GM23248 (cell line): ENCODE data around the gene ZNF677. TPM values are rescaled to one million over a fixed set of nuclear protein-coding genes. Genes with fewer than 3 reads are reported as not detected.
"Not testable (repeated sequence)": the region's sequence is repeated elsewhere in the genome, so short reads cannot be mapped to it uniquely, and the experiment has no call there.

ENCODE experiments used
- DNase-seq: peaks from one replicate; pipeline ENCODE4 v3.0.0-alpha.2; 2015
- H2AFZ ChIP-seq: fragments of 200-600 bp; sonication (generic); 2 replicates; pipeline ENCODE4 v1.6.1; 2016; ENCODE audit warnings: antibody characterized with exemption
- H3F3A ChIP-seq: fragments of 200-600 bp; sonication (generic); 2 replicates; pipeline ENCODE4 v1.6.1; 2016; ENCODE audit warnings: mild to moderate bottlenecking, antibody characterized with exemption, mixed run types; ENCODE audit not compliant: insufficient read depth
- H3K27ac ChIP-seq: fragments of 200-600 bp; sonication (generic); 2 replicates; pipeline ENCODE4 v1.5.1; 2016; ENCODE audit warnings: mild to moderate bottlenecking
- H3K27me3 ChIP-seq: fragments of 200-600 bp; sonication (generic); replicated peaks from 2 replicates; pipeline ENCODE4 v1.6.1; 2016; ENCODE audit warnings: mild to moderate bottlenecking; ENCODE audit not compliant: insufficient read depth
- H3K36me3 ChIP-seq: fragments of 200-600 bp; sonication (generic); 2 replicates; pipeline ENCODE4 v1.6.1; 2016; ENCODE audit warnings: low read depth, mild to moderate bottlenecking
- H3K4me1 ChIP-seq: fragments of 200-600 bp; sonication (generic); 2 replicates; pipeline ENCODE4 v1.6.1; 2016; ENCODE audit warnings: mild to moderate bottlenecking; ENCODE audit not compliant: insufficient read depth
- H3K4me2 ChIP-seq: fragments of 200-600 bp; sonication (generic); one replicate; pipeline ENCODE4 v1.6.1; 2016; ENCODE audit warnings: mild to moderate bottlenecking; ENCODE audit not compliant: unreplicated experiment
- H3K4me3 ChIP-seq: fragments of 200-600 bp; sonication (generic); 2 replicates; pipeline ENCODE4 v1.5.1; 2016; ENCODE audit warnings: mild to moderate bottlenecking
- H3K79me2 ChIP-seq: fragments of 200-600 bp; sonication (generic); 2 replicates; pipeline ENCODE4 v1.6.1; 2016; ENCODE audit warnings: mild to moderate bottlenecking; ENCODE audit not compliant: insufficient read depth
- H3K9ac ChIP-seq: fragments of 200-600 bp; sonication (generic); 2 replicates; pipeline ENCODE4 v1.6.1; 2016; ENCODE audit warnings: mild to moderate bottlenecking
- H3K9me2 ChIP-seq: fragments of 200-600 bp; sonication (generic); 2 replicates; pipeline ENCODE4 v1.6.1; 2016; ENCODE audit warnings: mixed run types, mild to moderate bottlenecking, moderate library complexity; ENCODE audit not compliant: insufficient read depth
- H3K9me3 ChIP-seq: fragments of 200-600 bp; sonication (generic); one replicate; pipeline ENCODE4 v1.6.1; 2017; ENCODE audit warnings: low read depth
- H4K20me1 ChIP-seq: fragments of 200-600 bp; sonication (generic); 2 replicates; pipeline ENCODE4 v1.6.0; 2016; ENCODE audit not compliant: insufficient read depth
- EZH2 ChIP-seq: fragments of 200-600 bp; sonication (generic); IDR thresholded peaks from 2 replicates; pipeline ENCODE4 v1.6.1; 2018; ENCODE audit warnings: antibody characterized with exemption, mild to moderate bottlenecking; ENCODE audit not compliant: insufficient read depth, poor library complexity, severe bottlenecking
- EZH2phosphoT487 ChIP-seq: fragments of 200-600 bp; sonication (generic); IDR thresholded peaks from 2 replicates; pipeline ENCODE4 v1.6.1; 2018; ENCODE audit warnings: antibody characterized with exemption, moderate library complexity, mild to moderate bottlenecking, low read depth; ENCODE audit not compliant: insufficient read depth
- WGBS, 2 experiments: methylation state at CpG; one replicate each; pipeline ENCODE4 v1.1.6; 2015 to 2017; ENCODE audit warnings: low lambda C conversion rate in 2 of 2, low coverage in 1 of 2; ENCODE audit errors: missing lambda C conversion rate in 2 of 2; 5-methylcytosine and 5-hydroxymethylcytosine counted together
- in situ Hi-C: fragments of 300-500 bp; cut with MboI; formaldehyde crosslinking; loops from 2 replicates; pipeline ENCODE4 v1.15.0; 2020
- polyA plus RNA-seq: library from polyadenylated mRNA; unstranded; fragments of >200 nt; fragmentation: Nextera tagmentation; extraction: Ambion mirVana; gene quantifications from 2 replicates; pipeline ENCODE4 v1.2.1, GENCODE V29; 2016
- total RNA-seq: library from RNA; depleted of rRNA; stranded (reverse); fragments of >200 nt; shearing (Covaris generic); gene quantifications from 2 replicates; pipeline ENCODE4 v1.2.3, GENCODE V29; 2014; rRNA removed

ZNF677 gene
- 15.9 and 18.8 TPM in 2 replicates for total RNA-seq
- 19.5 and 21.2 TPM in 2 replicates for polyA plus RNA-seq

DNA sequence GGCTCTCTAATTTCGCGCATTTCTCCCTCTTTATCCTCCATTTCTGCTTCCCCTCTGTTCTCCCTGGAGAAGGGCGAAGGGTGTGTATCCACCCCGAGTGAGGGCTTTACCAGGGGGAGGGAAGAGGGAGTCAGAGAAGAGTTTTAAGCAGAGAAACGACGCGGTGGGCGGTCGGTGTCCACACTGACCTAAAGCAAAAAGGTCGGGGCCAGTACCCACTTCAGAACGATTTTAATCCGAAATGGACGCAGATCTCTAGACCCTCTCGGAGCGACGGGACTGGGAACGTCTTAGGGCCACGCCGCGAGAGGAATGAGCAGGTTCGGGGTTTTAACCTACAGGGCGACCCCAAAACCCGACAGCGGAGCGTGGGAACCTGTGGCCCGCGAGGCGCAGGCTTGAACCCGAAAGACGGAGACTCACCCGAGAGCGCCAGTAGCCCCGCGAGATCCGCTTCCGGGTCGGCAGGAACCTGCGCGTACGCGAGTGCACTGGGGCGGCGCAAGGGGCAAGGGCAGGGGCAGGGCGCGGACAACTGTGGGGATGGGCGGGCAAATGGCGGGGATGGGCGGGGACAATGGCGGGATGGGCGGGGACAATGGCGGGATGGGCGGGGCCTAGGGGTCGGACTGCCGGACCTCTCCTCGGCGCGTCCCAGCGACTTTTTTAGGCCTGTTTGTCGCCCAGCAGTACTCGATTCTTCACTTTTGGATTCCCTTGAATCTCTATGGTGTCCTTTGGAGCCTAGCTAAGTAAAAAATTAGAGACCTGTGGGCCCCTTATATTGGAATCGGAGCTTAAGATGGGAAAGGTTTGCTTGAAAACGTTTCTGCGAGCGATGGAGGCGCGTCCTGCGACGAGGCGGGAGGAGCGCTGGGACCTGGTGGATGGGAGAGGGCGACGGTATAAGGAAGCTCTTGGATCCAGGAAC lies at the start of gene ZNF677:
Gene ZNF677, minus strand, starts transcription at position 463 of the 931 bp plus-strand sequence. CDS start 3,323 bp downstream, outside the sequence.
- H3K4me1 ChIP-seq = peaks cover 3% of the 10 kb centered on the region; the same call in 1 of the 2 replicates
- H3K4me3 ChIP-seq = peak within 1 kb of the TSS; percentile 92
- peak within 1 kb of the TSS; percentile 72 for H3K27ac ChIP-seq
- peaks cover 19% of the 10 kb centered on the region; the same call in 1 of the 2 replicates for H3K79me2 ChIP-seq
- peaks cover 28% of the 10 kb centered on the region for H3K36me3 ChIP-seq
- H3K9ac ChIP-seq = peak within 1 kb of the TSS; percentile 91
- peak within 1 kb of the TSS; percentile 94 for H3K4me2 ChIP-seq
- 2 to 5% methylated on average over 42 to 65 of the region's 72 CpGs for WGBS, 2 experiments
- no peaks in the 10 kb centered on the region for H3K27me3 ChIP-seq
- in situ Hi-C loops = no loop called here
- TF ChIP-seq EZH2 (no peak), EZH2phosphoT487 (no peak)
- no peaks in the 10 kb centered on the region for H3K9me2 ChIP-seq
- H3K9me3 ChIP-seq = no peaks in the 10 kb centered on the region
- peak within 1 kb of the TSS; percentile 100 for H2AFZ ChIP-seq
- peak; percentile 96 for DNase-seq
- no peaks in the 10 kb centered on the region for H3F3A ChIP-seq
- no peaks in the 10 kb centered on the region for H4K20me1 ChIP-seq

GRCh38 chr19:53301341-53301740 lies 46.7 kb upstream of the ZNF677 start:
- H3K36me3 ChIP-seq, H3K79me2 ChIP-seq, H2AFZ ChIP-seq, in situ Hi-C loops, H3K4me1 ChIP-seq, H4K20me1 ChIP-seq, H3K9me2 ChIP-seq, H3K9me3 ChIP-seq, H3F3A ChIP-seq, H3K9ac ChIP-seq, H3K27me3 ChIP-seq, H3K4me2 ChIP-seq, DNase-seq, H3K27ac ChIP-seq, H3K4me3 ChIP-seq: not testable (repeated sequence)
- 17 to 38% methylated on average over 1 to 4 of the region's 8 CpGs for WGBS, 2 experiments

DNA sequence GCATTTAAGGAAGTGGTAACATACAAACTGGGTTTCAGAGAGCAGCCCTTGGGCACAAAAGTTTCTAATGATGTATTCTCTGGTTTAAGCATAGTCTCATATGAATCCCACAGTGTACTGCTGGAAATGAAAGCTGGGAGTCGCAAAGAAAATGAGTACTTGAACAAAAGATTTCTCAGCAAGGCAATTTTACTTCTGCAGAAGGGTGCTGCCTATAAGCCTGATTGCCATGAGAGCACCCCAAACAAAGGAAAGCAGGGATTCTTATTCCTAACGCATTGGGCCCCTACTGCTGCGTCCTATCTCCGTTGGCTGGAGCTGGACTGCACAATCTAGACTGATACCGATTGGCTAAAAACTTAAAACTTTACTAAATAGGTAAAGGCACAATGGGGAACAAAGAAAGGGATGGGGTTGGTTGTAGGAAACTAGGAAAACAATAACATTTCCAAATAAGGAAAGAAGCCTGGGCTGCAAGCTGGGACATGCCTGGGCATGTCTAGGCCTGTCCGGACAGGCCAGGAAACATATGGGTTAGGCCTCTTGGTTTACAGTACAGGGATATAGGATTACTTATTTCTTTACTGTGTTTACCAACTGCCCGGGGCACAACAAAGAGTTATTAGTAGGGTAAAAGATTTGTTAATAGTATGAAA lies 40.2 kb upstream of the ZNF677 start:
- no peak overlapping the region for H3K27ac ChIP-seq
- no peaks in the 10 kb centered on the region for H4K20me1 ChIP-seq
- no peaks in the 10 kb centered on the region for H3F3A ChIP-seq
- H3K9ac ChIP-seq = no peak overlapping the region
- H3K27me3 ChIP-seq = no peaks in the 10 kb centered on the region
- 12 to 19% methylated on average over 7 of the region's 7 CpGs for WGBS, 2 experiments
- no peak overlapping the region for H3K4me2 ChIP-seq
- H2AFZ ChIP-seq = no peak overlapping the region
- H3K9me2 ChIP-seq = no peaks in the 10 kb centered on the region
- H3K36me3 ChIP-seq = no peaks in the 10 kb centered on the region
- H3K4me3 ChIP-seq = no peak overlapping the region
- no peak for TF ChIP-seq EZH2
- TF ChIP-seq EZH2phosphoT487 = no peak
- DNase-seq = no peak
- H3K9me3 ChIP-seq = no peaks in the 10 kb centered on the region
- in situ Hi-C loops = no loop called here
- H3K79me2 ChIP-seq = no peaks in the 10 kb centered on the region
- no peaks in the 10 kb centered on the region for H3K4me1 ChIP-seq

DNA sequence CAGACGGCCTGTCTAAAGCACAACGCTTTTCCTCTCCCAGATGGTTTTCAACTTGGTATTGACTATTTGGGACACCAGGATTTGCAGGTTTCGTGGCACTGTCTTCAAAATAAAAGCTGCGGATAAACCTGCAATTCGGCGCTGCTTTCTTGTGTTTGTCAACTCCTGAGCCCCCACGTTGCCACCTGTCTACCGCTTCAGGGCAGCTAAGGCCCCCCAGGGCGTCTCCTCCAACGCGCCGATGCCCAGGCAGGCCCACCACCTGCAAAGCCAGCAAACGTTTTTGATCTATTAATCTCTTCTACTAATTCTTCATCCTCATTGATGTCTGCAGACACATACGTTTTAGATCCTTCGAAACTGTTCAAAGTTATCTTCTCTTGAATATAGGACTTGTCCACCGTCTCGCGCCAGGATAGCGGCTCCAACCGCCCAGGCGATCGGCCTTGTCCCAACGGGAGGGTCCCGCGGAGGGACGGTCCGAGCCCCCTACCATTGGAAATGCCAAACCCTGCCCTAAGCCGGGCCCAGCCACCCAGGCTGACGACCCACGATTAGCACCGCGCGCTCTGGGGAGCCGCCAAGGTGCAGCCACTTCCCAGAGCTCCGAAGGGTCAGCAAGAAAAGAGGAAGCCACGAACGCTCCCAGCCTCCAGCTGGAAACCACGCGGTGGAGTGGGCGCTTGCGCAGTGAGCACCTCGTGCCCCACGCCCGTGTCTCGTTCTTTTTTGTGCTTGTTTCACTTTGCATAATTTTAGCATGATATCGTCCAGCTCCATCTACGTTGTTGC lies 36.3 kb upstream of the ZNF677 start:
- in situ Hi-C loops = no loop called here
- Histone ChIP-seq H3F3A (no peaks in the 10 kb centered on the region), H3K4me2 (no peak overlapping the region), H3K4me3 (no peak overlapping the region), H4K20me1 (no peaks in the 10 kb centered on the region), H3K9ac (no peak overlapping the region), H3K9me3 (no peaks in the 10 kb centered on the region), H3K9me2 (no peaks in the 10 kb centered on the region), H3K27me3 (no peaks in the 10 kb centered on the region), H3K27ac (no peak overlapping the region), H3K4me1 (no peaks in the 10 kb centered on the region), H2AFZ (no peak overlapping the region), H3K36me3 (no peaks in the 10 kb centered on the region), H3K79me2 (no peaks in the 10 kb centered on the region)
- TF ChIP-seq EZH2 = no peak
- TF ChIP-seq EZH2phosphoT487 = no peak
- 73 to 75% methylated on average over 47 of the region's 47 CpGs for WGBS, 2 experiments
- DNase-seq = no peak
